ENCODE data around the gene ASPA. TPM values are rescaled to one million over a fixed set of nuclear protein-coding genes. Genes with fewer than 3 reads are reported as not detected.
A peak's percentile ranks its signal among the peaks of the same experiment; 100 is the strongest.

ASPA gene
- total and polyA plus RNA-seq, 2 of the 13 experiments (the other 11 are each of a cell fraction or from before 2014, with no cell fraction given): not detected

GRCh38 chr17:3529817-3530741, 54.3 kb downstream of the ASPA start (continued):
- TF ChIP-seq ZBTB34 (CRISPR knock-in tag; IDR thresholded peaks at IDR 0.05) (no peak), PHF8 (CRISPR knock-in tag; IDR thresholded peaks at IDR 0.05) (0 out of 2 replicates have a peak, but pooled peaks have one; percentile 19), THAP11 (CRISPR knock-in tag; IDR thresholded peaks at IDR 0.05) (no peak), NONO (IDR thresholded peaks at IDR 0.05) (no peak), NONO (CRISPR knock-in tag; conservative IDR thresholded peaks at IDR 0.05) (0 out of 2 replicates have a peak, but pooled peaks have one; percentile 42), NBN (conservative IDR thresholded peaks at IDR 0.05) (no peak), ZNF121 (CRISPR knock-in tag; IDR thresholded peaks at IDR 0.05) (no peak), ISX (CRISPR knock-in tag; conservative IDR thresholded peaks at IDR 0.05) (no peak), TCF7 (IDR thresholded peaks at IDR 0.05; ENCODE audit: low read depth) (no peak), IKZF4 (CRISPR knock-in tag; IDR thresholded peaks at IDR 0.05; ENCODE audit: borderline replicate concordance, low read depth, not compliant biosample characterization) (no peak), TFDP1 (CRISPR knock-in tag; IDR thresholded peaks at IDR 0.05; ENCODE audit: borderline replicate concordance) (peak; percentile 53; the same call in 1 of the 2 replicates), KAT8 (CRISPR knock-in tag; IDR thresholded peaks at IDR 0.05) (0 out of 2 replicates have a peak, but pooled peaks have one; percentile 23), AKAP8 (CRISPR knock-in tag; IDR thresholded peaks at IDR 0.05) (no peak), TSC22D2 (CRISPR knock-in tag; IDR thresholded peaks at IDR 0.05; ENCODE audit: borderline replicate concordance) (no peak), PAXIP1 (CRISPR knock-in tag; conservative IDR thresholded peaks at IDR 0.05) (peak; percentile 65), ETV5 (CRISPR knock-in tag; IDR thresholded peaks at IDR 0.05; ENCODE audit: borderline replicate concordance) (0 out of 2 replicates have a peak, but pooled peaks have one; percentile 18), NR2F2 (IDR thresholded peaks at IDR 0.05; ENCODE audit: borderline replicate concordance, low read depth) (no peak)
- TF ChIP-seq, protein P1, sequence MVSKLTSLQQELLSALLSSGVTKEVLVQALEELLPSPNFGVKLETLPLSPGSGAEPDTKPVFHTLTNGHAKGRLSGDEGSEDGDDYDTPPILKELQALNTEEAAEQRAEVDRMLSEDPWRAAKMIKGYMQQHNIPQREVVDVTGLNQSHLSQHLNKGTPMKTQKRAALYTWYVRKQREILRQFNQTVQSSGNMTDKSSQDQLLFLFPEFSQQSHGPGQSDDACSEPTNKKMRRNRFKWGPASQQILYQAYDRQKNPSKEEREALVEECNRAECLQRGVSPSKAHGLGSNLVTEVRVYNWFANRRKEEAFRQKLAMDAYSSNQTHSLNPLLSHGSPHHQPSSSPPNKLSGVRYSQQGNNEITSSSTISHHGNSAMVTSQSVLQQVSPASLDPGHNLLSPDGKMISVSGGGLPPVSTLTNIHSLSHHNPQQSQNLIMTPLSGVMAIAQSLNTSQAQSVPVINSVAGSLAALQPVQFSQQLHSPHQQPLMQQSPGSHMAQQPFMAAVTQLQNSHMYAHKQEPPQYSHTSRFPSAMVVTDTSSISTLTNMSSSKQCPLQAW (CRISPR knock-in tag; IDR thresholded peaks at IDR 0.05): peak; percentile 69
- TF ChIP-seq, protein P2, sequence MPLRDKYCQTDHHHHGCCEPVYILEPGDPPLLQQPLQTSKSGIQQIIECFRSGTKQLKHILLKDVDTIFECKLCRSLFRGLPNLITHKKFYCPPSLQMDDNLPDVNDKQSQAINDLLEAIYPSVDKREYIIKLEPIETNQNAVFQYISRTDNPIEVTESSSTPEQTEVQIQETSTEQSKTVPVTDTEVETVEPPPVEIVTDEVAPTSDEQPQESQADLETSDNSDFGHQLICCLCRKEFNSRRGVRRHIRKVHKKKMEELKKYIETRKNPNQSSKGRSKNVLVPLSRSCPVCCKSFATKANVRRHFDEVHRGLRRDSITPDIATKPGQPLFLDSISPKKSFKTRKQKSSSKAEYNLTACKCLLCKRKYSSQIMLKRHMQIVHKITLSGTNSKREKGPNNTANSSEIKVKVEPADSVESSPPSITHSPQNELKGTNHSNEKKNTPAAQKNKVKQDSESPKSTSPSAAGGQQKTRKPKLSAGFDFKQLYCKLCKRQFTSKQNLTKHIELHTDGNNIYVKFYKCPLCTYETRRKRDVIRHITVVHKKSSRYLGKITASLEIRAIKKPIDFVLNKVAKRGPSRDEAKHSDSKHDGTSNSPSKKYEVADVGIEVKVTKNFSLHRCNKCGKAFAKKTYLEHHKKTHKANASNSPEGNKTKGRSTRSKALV (CRISPR knock-in tag; IDR thresholded peaks at IDR 0.05): peak; percentile 69; the same call in 1 of the 2 replicates
